Left hindlimb (tissue), 1 donor: ENCODE data around the gene ITPKA.

Source experiments
- DNase-seq: peaks from one replicate; pipeline ENCODE4 v3.0.0-alpha.2; 2018

Gene ITPKA

GRCh38 chr15:41491889-41492288 lies 1.8 kb upstream of the ITPKA start:
- DNase-seq, result no peak

GRCh38 chr15:41492597-41493204 lies 973 bp upstream of the ITPKA start:
- DNase-seq, result no peak

- DNase-seq, result no peak
Observed at GRCh38 chr15:41493902-41494189, 172 bp downstream of the ITPKA start.

GRCh38 chr15:41494190-41494921 lies 682 bp downstream of the ITPKA start:
- DNase-seq, result no peak

GRCh38 chr15:41494922-41495735 lies 1.5 kb downstream of the ITPKA start:
- no peak for DNase-seq

- DNase-seq, result no peak
Observed at GRCh38 chr15:41495736-41496599, 2.3 kb downstream of the ITPKA start.

- no peak for DNase-seq
Observed at GRCh38 chr15:41498657-41499056, 5.0 kb downstream of the ITPKA start.

- DNase-seq, result no peak
Observed at GRCh38 chr15:41499109-41499851, 5.6 kb downstream of the ITPKA start.

- no peak for DNase-seq
Observed at GRCh38 chr15:41501191-41501917, 7.7 kb downstream of the ITPKA start.

GRCh38 chr15:41501931-41502794 lies 8.5 kb downstream of the ITPKA start:
- DNase-seq, result no peak

- no peak for DNase-seq
Observed at GRCh38 chr15:41502795-41503668, 9.4 kb downstream of the ITPKA start.

- DNase-seq, result no peak
Observed at GRCh38 chr15:41503669-41504010, 10.0 kb downstream of the ITPKA start.

GRCh38 chr15:41504751-41505492 lies 11.2 kb downstream of the ITPKA start:
- DNase-seq, result no peak

- DNase-seq, result no peak
Observed at GRCh38 chr15:41505776-41506175, 12.1 kb downstream of the ITPKA start.

- DNase-seq, result no peak
Observed at GRCh38 chr15:41506796-41507341, 13.2 kb downstream of the ITPKA start.

- DNase-seq, result no peak
Observed at GRCh38 chr15:41507820-41508290, 14.2 kb downstream of the ITPKA start.

GRCh38 chr15:41510728-41511127 lies 17.1 kb downstream of the ITPKA start:
- DNase-seq, result no peak

- DNase-seq, result no peak
Observed at GRCh38 chr15:41511331-41511898, 17.7 kb downstream of the ITPKA start.
